Hepatocyte (in vitro differentiated cells): ENCODE measurements around the gene OBP2A. TPM values are rescaled to one million over a fixed set of nuclear protein-coding genes. Genes with fewer than 3 reads are reported as not detected.

Experiments
- DNase-seq: peaks from one replicate; pipeline ENCODE4 v3.0.0-alpha.2; 2016; ENCODE audit warnings: low spot score
- H2AFZ ChIP-seq: fragments of 200-600 bp; sonication (generic); 2 replicates; pipeline ENCODE4 v1.6.0; 2016; ENCODE audit warnings: antibody characterized with exemption, mild to moderate bottlenecking
- H3K27ac ChIP-seq: fragments of 200-600 bp; sonication (generic); 2 replicates; pipeline ENCODE4 v1.5.1; 2016; ENCODE audit warnings: mild to moderate bottlenecking
- H3K27me3 ChIP-seq: fragments of 200-600 bp; sonication (generic); 2 replicates; pipeline ENCODE4 v1.6.1; 2016
- H3K36me3 ChIP-seq: fragments of 200-600 bp; sonication (generic); replicated peaks from 2 replicates; pipeline ENCODE4 v1.5.1; 2016; ENCODE audit warnings: low read depth; ENCODE audit not compliant: insufficient read depth
- H3K4me1 ChIP-seq: fragments of 200-600 bp; sonication (generic); 2 replicates; pipeline ENCODE4 v1.5.1; 2016; ENCODE audit warnings: mild to moderate bottlenecking, moderate library complexity; ENCODE audit not compliant: insufficient read depth
- H3K4me2 ChIP-seq: fragments of 200-600 bp; sonication (generic); 2 replicates; pipeline ENCODE4 v1.6.0; 2016
- H3K4me3 ChIP-seq: fragments of 200-600 bp; sonication (generic); 2 replicates; pipeline ENCODE4 v1.5.1; 2016; ENCODE audit warnings: mild to moderate bottlenecking
- H3K79me2 ChIP-seq: fragments of 200-600 bp; sonication (generic); 2 replicates; pipeline ENCODE4 v1.6.0; 2017; ENCODE audit warnings: mild to moderate bottlenecking
- H3K9me2 ChIP-seq: fragments of 200-600 bp; sonication (generic); replicated peaks from 2 replicates; pipeline ENCODE4 v1.6.0; 2017; ENCODE audit warnings: mild to moderate bottlenecking; ENCODE audit not compliant: insufficient read depth
- H3K9me3 ChIP-seq: fragments of 200-600 bp; sonication (generic); 2 replicates; pipeline ENCODE4 v1.5.1; 2016; ENCODE audit warnings: low read depth, mild to moderate bottlenecking
- H4K20me1 ChIP-seq: fragments of 200-600 bp; sonication (generic); 2 replicates; pipeline ENCODE4 v1.6.0; 2016; ENCODE audit warnings: mild to moderate bottlenecking; ENCODE audit not compliant: insufficient read depth, poor library complexity, severe bottlenecking
- EZH2 ChIP-seq: fragments of 200-600 bp; sonication (generic); IDR thresholded peaks from 2 replicates; pipeline ENCODE4 v1.6.1; 2016; ENCODE audit warnings: antibody characterized with exemption, mild to moderate bottlenecking, borderline replicate concordance
- EZH2phosphoT487 ChIP-seq: fragments of 200-600 bp; sonication (generic); IDR thresholded peaks from one replicate; pipeline ENCODE4 v1.6.1; 2018; ENCODE audit warnings: antibody characterized with exemption, mild to moderate bottlenecking, low read depth, moderate library complexity; ENCODE audit not compliant: unreplicated experiment, severe bottlenecking
- WGBS: methylation state at CpG from one replicate; pipeline ENCODE4 v1.1.6; 2016; ENCODE audit warnings: low lambda C conversion rate; ENCODE audit errors: missing lambda C conversion rate; 5-methylcytosine and 5-hydroxymethylcytosine counted together
- polyA plus RNA-seq: library from polyadenylated mRNA; unstranded; fragments of >200 nt; fragmentation: Nextera tagmentation; extraction: Ambion mirVana; gene quantifications from 2 replicates; pipeline ENCODE4 v1.2.1, GENCODE V29; 2016
- total RNA-seq: library from RNA; depleted of rRNA; stranded (reverse); fragments of >200 nt; gene quantifications from 2 replicates; pipeline ENCODE4 v1.2.3, GENCODE V29; 2014
- TF ChIP-seq, protein P1 (sequence below): fragments of 200-600 bp; sonication (generic); IDR thresholded peaks from 2 replicates; pipeline ENCODE4 v1.5.1; 2016; ENCODE audit warnings: antibody characterized with exemption, mild to moderate bottlenecking; ENCODE audit not compliant: poor library complexity

Gene OBP2A
- total and polyA plus RNA-seq, 2 experiments from 2014 or later = not detected

DNA sequence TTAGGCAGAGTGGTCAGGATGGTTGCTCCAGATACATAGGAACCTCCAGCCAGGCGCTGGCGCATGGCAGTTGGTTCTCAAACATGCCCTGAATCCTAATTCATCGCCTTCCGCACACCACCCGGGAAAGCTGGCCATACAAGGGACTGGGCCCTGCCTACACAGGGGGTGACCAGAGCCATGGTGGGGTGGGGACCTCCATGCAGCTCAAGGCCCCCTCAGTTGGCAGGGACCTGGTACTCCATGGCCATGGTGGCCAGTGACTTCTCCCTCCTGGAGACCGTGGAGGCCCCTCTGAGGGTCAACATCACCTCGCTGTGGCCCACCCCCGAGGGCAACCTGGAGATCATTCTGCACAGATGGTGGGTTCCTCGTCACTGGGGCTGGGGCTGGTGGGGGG lies 42.4 kb downstream of the OBP2A start:
- TF ChIP-seq EZH2 = no peak
- no peak for TF ChIP-seq EZH2phosphoT487
- TF ChIP-seq, protein P1, sequence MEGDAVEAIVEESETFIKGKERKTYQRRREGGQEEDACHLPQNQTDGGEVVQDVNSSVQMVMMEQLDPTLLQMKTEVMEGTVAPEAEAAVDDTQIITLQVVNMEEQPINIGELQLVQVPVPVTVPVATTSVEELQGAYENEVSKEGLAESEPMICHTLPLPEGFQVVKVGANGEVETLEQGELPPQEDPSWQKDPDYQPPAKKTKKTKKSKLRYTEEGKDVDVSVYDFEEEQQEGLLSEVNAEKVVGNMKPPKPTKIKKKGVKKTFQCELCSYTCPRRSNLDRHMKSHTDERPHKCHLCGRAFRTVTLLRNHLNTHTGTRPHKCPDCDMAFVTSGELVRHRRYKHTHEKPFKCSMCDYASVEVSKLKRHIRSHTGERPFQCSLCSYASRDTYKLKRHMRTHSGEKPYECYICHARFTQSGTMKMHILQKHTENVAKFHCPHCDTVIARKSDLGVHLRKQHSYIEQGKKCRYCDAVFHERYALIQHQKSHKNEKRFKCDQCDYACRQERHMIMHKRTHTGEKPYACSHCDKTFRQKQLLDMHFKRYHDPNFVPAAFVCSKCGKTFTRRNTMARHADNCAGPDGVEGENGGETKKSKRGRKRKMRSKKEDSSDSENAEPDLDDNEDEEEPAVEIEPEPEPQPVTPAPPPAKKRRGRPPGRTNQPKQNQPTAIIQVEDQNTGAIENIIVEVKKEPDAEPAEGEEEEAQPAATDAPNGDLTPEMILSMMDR = no peak
- no peaks in the 10 kb centered on the region for H3K27me3 ChIP-seq
- WGBS = over 99% methylated on average over 8 of the region's 9 CpGs
- no peak overlapping the region for H3K4me2 ChIP-seq
- H3K36me3 ChIP-seq = no peaks in the 10 kb centered on the region
- peak; percentile 3 for DNase-seq
- H3K4me1 ChIP-seq = no peaks in the 10 kb centered on the region
- no peaks in the 10 kb centered on the region for H4K20me1 ChIP-seq
- no peaks in the 10 kb centered on the region for H3K9me2 ChIP-seq
- no peak overlapping the region for H3K4me3 ChIP-seq
- H3K27ac ChIP-seq = no peak overlapping the region
- no peak overlapping the region for H2AFZ ChIP-seq
- no peaks in the 10 kb centered on the region for H3K9me3 ChIP-seq
- H3K79me2 ChIP-seq = no peaks in the 10 kb centered on the region

DNA sequence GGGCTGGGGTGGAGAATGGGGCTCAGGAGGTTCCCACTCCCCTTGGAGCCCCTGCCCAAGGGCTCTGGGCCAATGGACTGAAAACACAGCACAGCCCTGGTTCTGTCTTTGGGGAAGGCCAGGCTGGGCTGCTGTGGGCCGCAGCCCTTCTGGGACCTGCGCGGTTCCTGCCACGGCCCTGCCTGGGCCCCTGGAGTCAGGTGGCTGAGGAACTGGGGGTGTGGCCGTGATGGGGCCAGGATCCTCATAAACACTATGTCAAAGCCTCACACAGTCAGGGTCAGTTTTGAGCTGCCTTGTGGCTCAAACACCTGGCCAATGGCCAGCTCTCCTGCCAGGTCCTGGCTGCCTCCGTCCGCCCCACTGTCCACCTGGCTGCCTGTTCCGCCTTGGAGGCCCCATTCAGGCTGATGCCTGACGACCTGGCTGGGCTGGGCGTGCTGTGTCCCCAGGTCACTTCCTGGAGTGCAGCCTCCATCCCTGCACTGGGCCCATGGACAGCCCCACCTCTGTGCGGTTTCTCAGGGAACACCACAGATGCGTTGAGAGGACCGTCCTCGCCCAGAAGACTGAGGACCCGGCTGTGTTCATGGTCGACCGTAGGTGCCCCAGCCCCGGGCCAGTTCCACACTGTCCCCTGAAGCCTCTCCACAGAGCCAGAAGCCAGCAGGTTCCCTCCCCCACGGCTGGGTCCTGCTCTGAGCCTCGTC lies 43.1 kb downstream of the OBP2A start:
- H3K36me3 ChIP-seq = no peaks in the 10 kb centered on the region
- no peaks in the 10 kb centered on the region for H4K20me1 ChIP-seq
- no peak overlapping the region for H3K4me2 ChIP-seq
- H3K9me2 ChIP-seq = no peaks in the 10 kb centered on the region
- H3K4me1 ChIP-seq = no peaks in the 10 kb centered on the region
- WGBS = 93% methylated on average over 20 of the region's 20 CpGs
- no peaks in the 10 kb centered on the region for H3K9me3 ChIP-seq
- TF ChIP-seq, protein P1 = no peak
- no peak for TF ChIP-seq EZH2
- no peak for TF ChIP-seq EZH2phosphoT487
- no peaks in the 10 kb centered on the region for H3K27me3 ChIP-seq
- H3K79me2 ChIP-seq = no peaks in the 10 kb centered on the region
- peak; percentile 4 for DNase-seq
- H3K27ac ChIP-seq = no peak overlapping the region
- H2AFZ ChIP-seq = no peak overlapping the region
- H3K4me3 ChIP-seq = no peak overlapping the region

DNA sequence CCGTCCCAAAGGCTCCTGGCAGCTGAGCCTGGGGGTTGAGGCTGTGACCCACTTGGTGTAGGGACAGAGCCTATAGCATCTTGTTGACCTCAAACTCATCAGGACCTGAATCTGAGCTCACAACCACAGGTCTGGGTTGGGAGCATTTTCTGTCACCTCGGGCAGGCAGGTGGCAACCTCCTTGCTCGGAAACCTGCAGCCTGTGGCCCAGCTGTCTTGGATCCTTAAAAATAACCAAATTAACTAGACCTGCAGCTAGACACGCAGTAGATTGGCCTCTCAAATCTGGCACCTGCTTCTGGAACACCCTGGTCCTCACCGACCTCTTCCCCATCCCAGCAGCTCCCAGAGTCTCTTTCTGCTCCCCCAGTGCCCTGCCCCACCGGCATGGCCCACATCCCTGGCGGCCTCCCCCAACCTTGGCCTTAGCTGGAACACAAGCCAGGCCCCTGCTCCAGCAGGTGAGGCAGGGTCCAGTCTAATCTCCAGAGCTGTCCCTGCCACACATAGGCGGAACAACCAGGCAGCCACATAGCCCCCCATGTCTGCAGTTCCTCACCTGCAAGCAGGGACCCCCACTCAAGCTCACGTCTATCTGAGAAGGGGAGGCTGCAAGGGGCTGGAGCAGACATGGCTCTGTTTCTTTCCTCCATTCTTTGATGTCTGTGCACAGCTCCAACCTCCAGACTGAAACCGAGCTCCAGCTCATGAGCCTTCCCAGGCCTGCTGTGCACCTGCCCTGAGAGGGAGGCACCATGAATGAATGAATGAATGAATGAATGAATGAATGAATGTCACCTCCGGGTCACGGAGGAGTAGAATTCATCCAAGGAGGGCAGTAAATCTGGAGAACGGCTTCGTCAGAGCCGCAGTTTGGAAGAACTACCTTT lies 43.9 kb downstream of the OBP2A start:
- WGBS = 88% methylated on average over 14 of the region's 15 CpGs
- Histone ChIP-seq H3K36me3 (no peaks in the 10 kb centered on the region), H3K4me3 (no peak overlapping the region), H3K9me3 (no peaks in the 10 kb centered on the region), H3K9me2 (no peaks in the 10 kb centered on the region), H3K27me3 (no peaks in the 10 kb centered on the region), H3K27ac (no peak overlapping the region), H3K4me2 (no peak overlapping the region), H4K20me1 (no peaks in the 10 kb centered on the region), H2AFZ (no peak overlapping the region), H3K79me2 (no peaks in the 10 kb centered on the region), H3K4me1 (no peaks in the 10 kb centered on the region)
- TF ChIP-seq EZH2phosphoT487 (no peak), EZH2 (no peak)
- TF ChIP-seq, protein P1 = no peak
- DNase-seq = no peak
